GM18951 (cell line): ENCODE results near the gene TNIK.

Experiments used
- POLR2A ChIP-seq: IDR thresholded peaks from 4 replicates; pipeline ENCODE4 v1.6.1; 2011; ENCODE audit warnings: mild to moderate bottlenecking; ENCODE audit not compliant: insufficient read length, insufficient read depth; ENCODE audit errors: extremely low read depth
- in situ Hi-C: fragments of 300-500 bp; cut with MboI; formaldehyde crosslinking; loops from one replicate; pipeline ENCODE4 v1.12.0; 2022; ENCODE audit warnings: low sequenced_read_pairs, mixed read lengths, inconsistent platforms; ENCODE audit not compliant: unreplicated experiment

The TNIK gene

GRCh38 chr3:171168551-171168950 lies 291.7 kb downstream of the TNIK start:
- TF ChIP-seq POLR2A = no peak
- in situ Hi-C loops = loop anchor here (10.0 kb wide), 1 partner anchor 396 kb away; no protein-coding TSS in a partner anchor

- no peak for TF ChIP-seq POLR2A
- in situ Hi-C loops = loop anchor here (10.0 kb wide), 1 partner anchor 397 kb away; no protein-coding TSS in a partner anchor
These were observed 292.1 kb downstream of the TNIK start for GRCh38 chr3:171168086-171168485.

- in situ Hi-C loops = loop anchor here (10.0 kb wide), 1 partner anchor 399 kb away; no protein-coding TSS in a partner anchor
- no peak for TF ChIP-seq POLR2A
These were observed 294.2 kb downstream of the TNIK start for GRCh38 chr3:171165983-171166382.

GRCh38 chr3:171165499-171165921 lies 294.7 kb downstream of the TNIK start:
- in situ Hi-C loops = loop anchor here (10.0 kb wide), 1 partner anchor 399 kb away; no protein-coding TSS in a partner anchor
- no peak for TF ChIP-seq POLR2A

GRCh38 chr3:171164067-171164465 lies 296.1 kb downstream of the TNIK start:
- no peak for TF ChIP-seq POLR2A
- in situ Hi-C loops = loop anchor here (10.0 kb wide), 1 partner anchor 401 kb away; no protein-coding TSS in a partner anchor

GRCh38 chr3:171163101-171164066 lies 296.8 kb downstream of the TNIK start:
- in situ Hi-C loops = loop anchor here (10.0 kb wide), 1 partner anchor 401 kb away; no protein-coding TSS in a partner anchor
- TF ChIP-seq POLR2A = no peak

- in situ Hi-C loops = loop anchor here (10.0 kb wide), 1 partner anchor 404 kb away; no protein-coding TSS in a partner anchor
- TF ChIP-seq POLR2A = no peak
These were observed 299.9 kb downstream of the TNIK start for GRCh38 chr3:171160325-171160724.

GRCh38 chr3:171159822-171160157 lies 300.4 kb downstream of the TNIK start:
- in situ Hi-C loops = loop anchor here (10.0 kb wide), 1 partner anchor 405 kb away; no protein-coding TSS in a partner anchor
- TF ChIP-seq POLR2A = no peak

- no peak for TF ChIP-seq POLR2A
- in situ Hi-C loops = no loop called here
These were observed 301.0 kb downstream of the TNIK start for GRCh38 chr3:171159024-171159821.

- in situ Hi-C loops = no loop called here
- TF ChIP-seq POLR2A = no peak
These were observed 302.2 kb downstream of the TNIK start for GRCh38 chr3:171157980-171158379.

- no peak for TF ChIP-seq POLR2A
- in situ Hi-C loops = no loop called here
These were observed 302.9 kb downstream of the TNIK start for GRCh38 chr3:171157286-171157685.

- no peak for TF ChIP-seq POLR2A
- in situ Hi-C loops = no loop called here
These were observed 303.7 kb downstream of the TNIK start for GRCh38 chr3:171156401-171157010.
